GM12891 (cell line): ENCODE measurements around the gene THEM5.

Experiments used
- DNase-seq: peaks from one replicate; pipeline ENCODE4 v3.0.0; 2011; ENCODE audit warnings: low spot score; ENCODE audit not compliant: insufficient read length
- FAIRE-seq: peaks from 2 replicates; lab custom pipeline; 2011; peaks lifted over from hg19 to GRCh38; lab: Jason Lieb, UNC
- PAX5 ChIP-seq: IDR thresholded peaks from 2 replicates; pipeline ENCODE4 v1.6.1; 2011; ENCODE audit warnings: low read length, moderate library complexity, mild to moderate bottlenecking; ENCODE audit not compliant: insufficient read depth, severe bottlenecking
- POLR2A ChIP-seq: IDR thresholded peaks from 2 replicates; pipeline ENCODE4 v1.6.1; 2011; ENCODE audit warnings: low read depth, low read length, control low read depth
- POLR2AphosphoS5 ChIP-seq: IDR thresholded peaks from 2 replicates; pipeline ENCODE4 v1.6.1; 2011; ENCODE audit warnings: low read depth, low read length, control low read depth
- POU2F2 ChIP-seq: IDR thresholded peaks from 2 replicates; pipeline ENCODE4 v1.6.1; 2011; ENCODE audit warnings: low read depth, mild to moderate bottlenecking, control low read depth, low read length, moderate library complexity
- SPI1 ChIP-seq: IDR thresholded peaks from 2 replicates; pipeline ENCODE4 v1.6.1; 2011; ENCODE audit warnings: low read depth, low read length, control low read depth
- TAF1 ChIP-seq: IDR thresholded peaks from 2 replicates; pipeline ENCODE4 v1.6.1; 2011; ENCODE audit warnings: low read depth, low read length, control low read depth

The THEM5 gene

DNA sequence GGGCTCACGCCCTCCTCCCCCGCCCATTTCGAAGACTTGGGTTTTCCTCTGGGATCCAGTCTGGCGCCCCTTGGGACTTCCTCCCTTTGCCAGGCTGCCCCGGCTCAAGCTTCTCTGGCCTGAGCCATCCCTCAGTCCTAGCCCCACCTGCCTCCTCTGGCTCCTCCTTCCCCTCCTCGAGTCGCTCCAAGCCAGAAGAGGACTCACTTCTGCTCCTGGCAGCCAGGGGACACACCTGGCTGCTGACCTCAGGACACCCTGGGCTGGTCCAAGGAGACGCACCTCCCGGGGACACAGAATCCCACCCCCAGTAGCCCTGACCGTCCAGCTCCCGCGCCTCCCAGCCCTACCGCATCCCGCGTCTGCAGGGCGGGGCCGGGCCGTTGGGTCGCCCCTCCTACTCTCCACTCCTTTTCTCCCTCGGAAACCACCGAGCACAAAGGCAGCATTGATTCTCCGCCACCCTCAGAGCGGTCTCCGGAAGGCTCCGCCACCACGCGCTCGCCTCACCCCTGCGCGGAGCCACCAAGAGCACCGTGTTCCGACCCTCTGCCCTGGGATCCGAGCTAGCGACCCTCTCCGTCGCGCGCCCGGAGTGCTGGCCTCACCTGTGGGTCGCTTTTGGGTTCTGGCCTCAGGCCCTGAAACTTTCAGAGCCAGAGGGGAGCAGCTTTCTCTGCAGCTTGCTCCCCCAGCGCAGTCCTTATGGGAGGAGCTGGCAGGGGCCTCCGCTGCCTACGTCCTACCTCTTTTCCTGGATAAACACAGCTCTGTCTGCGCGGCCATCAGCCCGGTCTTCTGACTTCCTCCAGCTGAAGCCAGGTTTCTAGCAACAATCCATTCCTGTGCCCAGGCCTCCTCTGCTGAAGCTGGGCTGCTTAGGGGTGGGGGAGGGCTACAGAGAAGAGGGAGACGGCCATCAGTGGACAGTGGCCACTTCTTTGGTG, 13.8 kb downstream of the THEM5 start, which contains the start of gene C2CD4D:
Gene C2CD4D (minus strand): TSS at position 364 of the 947 bp plus-strand sequence. CDS start 831 bp downstream, outside the sequence.
- TF ChIP-seq POLR2AphosphoS5 (no peak), POLR2A (no peak), POU2F2 (no peak), PAX5 (no peak), TAF1 (no peak), SPI1 (no peak)
- FAIRE-seq, result peak; percentile 31
- no peak for DNase-seq

DNA sequence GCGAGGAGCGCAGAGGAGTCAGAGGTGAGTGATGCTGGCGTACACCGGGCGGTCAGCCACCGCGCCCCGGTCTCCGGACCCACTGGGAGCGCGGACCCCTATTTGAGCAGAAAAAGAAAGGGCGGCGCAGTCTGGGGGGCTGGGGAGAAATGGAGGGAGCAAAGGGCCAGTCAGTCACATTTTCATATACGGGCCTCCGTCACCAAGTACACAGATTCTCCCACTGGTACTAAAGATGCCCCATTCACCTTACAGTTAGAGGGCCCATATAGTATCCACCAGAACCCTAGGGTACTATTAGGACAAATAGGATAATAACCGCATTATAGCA, 14.5 kb downstream of the THEM5 start:
- FAIRE-seq (no peak), DNase-seq (no peak)
- TF ChIP-seq POLR2A (no peak), TAF1 (no peak)

DNA sequence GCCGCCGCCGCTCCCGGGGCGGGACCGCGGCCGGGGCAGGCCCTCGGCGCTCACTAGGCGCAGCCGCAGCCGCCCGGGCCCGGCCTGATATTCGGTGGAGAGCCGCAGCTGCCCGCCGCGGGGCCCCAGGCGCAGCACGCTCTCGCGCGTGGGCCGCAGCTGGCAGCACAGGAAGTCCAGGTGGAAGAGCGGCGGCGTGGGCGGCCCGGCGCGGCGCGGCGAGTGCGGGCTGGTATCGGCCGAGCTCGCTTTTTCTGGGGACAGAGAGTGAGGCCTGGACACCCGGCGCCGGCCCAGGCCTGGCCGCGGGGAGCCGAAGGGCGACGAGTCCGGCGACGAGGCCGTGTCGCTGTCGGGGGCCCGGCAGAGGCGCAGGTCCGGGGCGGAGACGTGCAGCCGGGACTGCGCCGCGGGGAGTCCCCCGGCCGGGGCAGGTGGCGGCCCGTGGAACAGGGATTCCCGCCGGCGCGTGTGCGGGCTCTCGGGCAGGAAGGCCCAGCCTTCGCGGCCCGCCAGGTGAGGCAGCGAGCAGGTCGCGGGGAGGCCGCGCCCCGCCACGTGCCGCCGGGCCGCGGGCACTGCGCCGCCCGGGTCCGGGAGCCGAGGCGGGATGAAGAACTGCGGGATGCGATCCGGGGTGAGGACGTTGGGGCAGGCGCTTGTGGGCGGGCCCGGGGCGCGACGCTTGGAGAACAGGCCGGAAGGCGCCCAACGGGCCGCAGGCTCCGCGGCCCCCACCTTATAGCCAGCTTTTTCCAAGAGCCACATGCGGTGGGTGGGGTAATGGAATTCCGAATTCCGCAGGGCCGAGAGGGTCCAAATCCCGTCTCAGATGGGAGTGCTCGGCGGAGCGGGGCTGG, 15.1 kb downstream of the THEM5 start:
- peak; percentile 69 for FAIRE-seq
- DNase-seq, result peak; percentile 53

DNA sequence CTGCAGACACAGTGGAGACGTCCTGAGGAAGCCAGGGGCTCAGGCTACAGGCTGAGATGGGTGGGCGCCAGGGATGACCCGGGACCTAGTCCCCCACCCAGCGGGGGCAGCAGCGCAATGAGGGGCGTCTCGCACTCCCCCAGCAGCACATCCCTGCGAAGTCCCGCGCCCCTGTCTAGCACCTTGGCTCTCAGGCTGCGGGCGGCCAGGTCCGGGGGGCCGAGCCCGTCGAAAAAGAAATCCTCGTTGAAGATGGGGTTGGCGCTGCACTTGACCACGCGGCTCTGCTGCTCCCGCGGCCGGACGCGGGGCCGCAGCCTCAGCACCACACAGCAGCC, 15.7 kb downstream of the THEM5 start:
- no peak for FAIRE-seq
- no peak for TF ChIP-seq PAX5
- no peak for TF ChIP-seq POU2F2
- TF ChIP-seq TAF1, result no peak
- TF ChIP-seq SPI1, result no peak
- TF ChIP-seq POLR2AphosphoS5, result no peak
- no peak for TF ChIP-seq POLR2A

More for the DNA sequence above, 15.1 kb downstream of the THEM5 start:
- TF ChIP-seq POU2F2 (no peak), POLR2A (no peak), TAF1 (no peak), POLR2AphosphoS5 (no peak), PAX5 (no peak), SPI1 (no peak)

DNA sequence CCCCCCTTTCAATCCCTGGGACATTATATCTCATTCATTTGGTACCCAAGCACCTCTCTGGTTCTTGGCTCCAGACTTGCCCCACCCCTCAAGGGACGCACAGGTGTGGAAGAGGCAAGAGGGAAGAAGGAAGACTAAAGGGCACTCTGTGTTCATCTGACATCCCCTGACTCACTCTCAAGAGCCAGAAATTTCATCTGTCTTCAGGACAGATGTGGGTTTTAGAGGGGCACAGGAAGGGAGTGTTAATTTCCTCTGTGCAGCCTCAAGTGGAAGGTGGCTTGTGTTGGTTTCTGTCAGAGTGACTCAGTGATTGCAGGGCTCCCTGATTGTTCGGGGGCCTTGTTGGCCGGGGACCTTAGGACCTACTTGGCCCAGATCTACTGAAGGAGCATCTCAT, 16.3 kb downstream of the THEM5 start:
- FAIRE-seq (no peak), DNase-seq (no peak)
- TF ChIP-seq POLR2AphosphoS5 (no peak), POU2F2 (no peak)

More for the DNA sequence above, 15.7 kb downstream of the THEM5 start:
- DNase-seq, result no peak

DNA sequence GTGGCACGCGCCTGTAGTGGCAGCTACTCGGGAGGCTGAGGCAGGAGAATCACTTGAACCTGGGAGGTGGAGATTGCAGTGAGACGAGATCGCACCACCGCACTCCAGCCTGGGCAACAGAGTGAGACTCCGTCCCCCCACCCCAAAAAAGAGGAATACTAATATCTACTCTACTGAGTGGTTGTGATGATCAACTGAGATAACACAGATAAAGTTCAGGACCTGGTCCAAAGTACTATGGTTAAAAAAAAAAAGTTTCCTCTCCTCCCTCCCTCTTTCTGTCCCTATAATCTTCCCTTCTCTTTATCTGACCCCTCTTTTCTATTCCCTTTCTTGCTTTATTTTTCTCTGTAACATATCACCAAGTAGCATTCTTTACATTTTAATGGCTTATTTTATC, 17.9 kb downstream of the THEM5 start:
- no peak for DNase-seq
- no peak for TF ChIP-seq SPI1
- no peak for FAIRE-seq

DNA sequence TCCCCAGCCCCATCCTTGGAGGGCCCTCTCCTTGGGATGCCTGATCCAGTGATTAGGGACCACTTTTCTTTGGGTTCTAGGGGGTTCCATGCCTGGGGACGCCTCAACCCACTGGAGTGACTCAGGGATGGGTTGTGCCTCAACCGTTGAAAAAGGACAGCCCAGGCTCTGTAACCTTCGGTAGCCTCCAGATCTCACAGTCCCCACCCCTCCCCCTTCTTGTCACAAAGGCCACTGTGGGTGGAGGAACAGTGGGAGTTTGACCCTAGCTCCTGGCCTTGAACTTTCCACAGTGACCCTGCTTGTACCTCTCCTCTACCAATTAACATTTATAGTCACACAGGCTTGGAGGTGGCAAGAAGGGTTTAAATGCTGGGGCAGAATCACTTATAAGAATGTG, 19.3 kb downstream of the THEM5 start:
- DNase-seq (no peak), FAIRE-seq (no peak)
- TF ChIP-seq PAX5 (no peak), SPI1 (no peak), POU2F2 (no peak), POLR2AphosphoS5 (no peak), POLR2A (no peak), TAF1 (no peak)

DNA sequence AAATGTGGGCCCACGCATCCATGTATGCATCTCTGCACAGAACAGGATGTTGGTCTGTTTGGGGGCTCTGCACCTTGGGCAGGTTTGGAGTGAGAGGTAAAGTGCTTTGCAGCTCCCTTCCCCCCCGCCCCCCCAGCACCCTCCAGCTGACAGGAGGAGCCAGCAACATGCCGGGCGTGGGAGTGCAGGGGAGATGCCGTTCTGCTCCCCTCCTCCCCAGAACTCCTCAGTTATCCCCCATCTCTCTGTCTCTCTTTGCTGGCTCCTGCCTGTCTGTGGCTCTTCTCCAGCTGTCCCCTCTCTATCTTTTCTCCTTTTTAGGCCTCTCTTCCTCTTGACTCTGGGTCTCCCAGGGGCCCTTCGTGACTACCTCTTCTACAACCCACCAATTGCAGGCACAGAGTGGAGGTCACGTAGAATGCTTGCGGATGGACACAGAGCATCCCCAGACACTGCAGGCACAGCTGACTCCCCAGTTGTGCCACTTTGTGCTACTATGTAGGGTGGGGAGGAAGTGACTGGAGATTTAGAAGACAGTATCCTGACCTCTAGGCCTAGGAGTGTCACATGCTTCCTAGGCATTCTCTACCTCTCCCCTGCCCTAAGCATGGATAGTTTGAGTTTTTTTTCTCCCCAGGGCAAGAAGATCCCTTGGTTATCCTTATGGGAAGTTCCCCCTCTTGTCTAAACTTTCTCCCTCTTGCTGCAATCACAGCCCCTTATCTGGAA, 20.2 kb downstream of the THEM5 start:
- TF ChIP-seq SPI1, result no peak
- FAIRE-seq, result no peak

DNA sequence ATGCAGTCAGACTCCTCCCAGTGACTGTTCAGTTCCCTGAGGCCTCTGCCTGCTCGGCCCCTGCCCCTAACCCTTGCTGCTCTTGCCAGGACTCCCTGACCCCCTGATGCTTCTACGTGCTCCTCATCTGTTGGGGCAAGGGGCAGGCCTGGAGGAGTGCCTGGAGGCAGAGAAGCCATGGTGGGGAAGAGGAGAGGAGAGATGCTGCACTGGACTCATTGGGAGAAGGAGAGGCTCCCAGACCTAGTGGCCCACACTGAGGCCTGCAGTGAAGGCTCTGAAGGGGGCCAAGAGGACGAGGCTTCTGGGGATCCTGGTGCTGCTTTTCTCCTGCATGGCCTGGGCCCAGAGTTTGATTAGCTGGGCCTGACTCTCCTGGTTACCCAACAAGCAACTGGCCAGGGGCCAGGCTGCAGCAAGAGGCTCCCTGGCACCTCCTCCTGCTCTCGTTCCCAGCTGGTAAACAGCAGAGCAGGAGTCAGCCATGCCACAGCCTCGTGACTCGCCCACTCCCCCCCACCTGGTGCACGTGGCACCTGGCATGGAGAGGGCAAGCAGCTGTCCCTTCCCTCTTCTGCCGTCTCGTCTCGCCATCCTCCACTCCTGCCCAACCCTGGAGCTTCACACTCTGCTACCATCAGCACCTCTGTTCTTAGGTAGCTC, 21.1 kb downstream of the THEM5 start:
- TF ChIP-seq POLR2AphosphoS5, result no peak
- TF ChIP-seq PAX5, result no peak
- TF ChIP-seq TAF1, result no peak
- DNase-seq, result no peak
- no peak for FAIRE-seq

More for the DNA sequence above, 20.2 kb downstream of the THEM5 start:
- no peak for DNase-seq

DNA sequence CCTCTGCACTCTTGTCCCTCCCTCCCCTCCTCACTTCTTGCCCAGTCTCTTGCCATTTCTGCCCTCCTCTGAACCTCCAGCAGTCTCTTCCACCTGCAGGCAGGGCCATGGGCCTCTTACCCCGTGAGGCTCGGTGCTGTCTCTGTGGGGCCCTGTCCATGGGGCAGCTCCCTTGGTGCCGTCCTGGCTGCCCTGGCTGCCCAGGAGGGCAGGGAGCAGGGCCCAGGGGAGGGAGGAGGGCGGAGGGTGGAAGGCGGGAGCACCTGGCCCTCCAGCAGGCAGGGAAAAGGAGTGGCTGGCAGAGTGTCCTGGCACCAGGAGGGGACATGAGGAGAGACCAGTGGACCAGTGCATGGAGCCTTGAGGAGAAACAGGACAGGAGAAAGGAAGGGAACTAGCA, 21.9 kb downstream of the THEM5 start, which contains the start of gene RORC:
Gene RORC (minus strand): TSS at position 198 of the 400 bp plus-strand sequence. CDS start 38 bp downstream, at position 160.
- TF ChIP-seq SPI1 (no peak), POU2F2 (no peak), POLR2A (no peak), TAF1 (no peak), POLR2AphosphoS5 (no peak), PAX5 (no peak)
- no peak for DNase-seq
- no peak for FAIRE-seq
